H1 (cell line): ENCODE measurements around the gene TBR1.

Source experiments
- POLR2A ChIP-seq, 2 experiments: IDR thresholded peaks; 1 replicate in 1 of 2; 2 replicates in 1 of 2; pipeline ENCODE4 v1.6.1; 2011; ENCODE audit warnings: low read depth in 2 of 2, low read length in 2 of 2, mild to moderate bottlenecking in 2 of 2; ENCODE audit errors: control extremely low read depth in 1 of 2
- RBBP5 ChIP-seq: IDR thresholded peaks from 2 replicates; pipeline ENCODE4 v1.7.1; 2012; ENCODE audit warnings: low read depth, mild to moderate bottlenecking, inconsistent platforms, low read length, moderate library complexity, borderline replicate concordance
- SP1 ChIP-seq: IDR thresholded peaks from 2 replicates; pipeline ENCODE4 v1.6.1; 2011; ENCODE audit warnings: low read depth, low read length
- TF ChIP-seq, protein P1 (sequence below): IDR thresholded peaks from 2 replicates; pipeline ENCODE4 v1.6.1; 2011; ENCODE audit warnings: low read length, improper control_type of control experiment
- TF ChIP-seq, protein P2 (sequence below), 3 experiments: IDR thresholded peaks; 1 replicate in 2 of 3; 2 replicates in 1 of 3; pipeline versions ENCODE4 v1.5.1 to v1.6.1; 2011; ENCODE audit warnings: low read length in 3 of 3, mild to moderate bottlenecking in 3 of 3, inconsistent platforms in 2 of 3, low read depth in 1 of 3, moderate library complexity in 1 of 3; ENCODE audit not compliant: insufficient read depth in 1 of 3; ENCODE audit errors: control extremely low read depth in 1 of 3

DNA sequence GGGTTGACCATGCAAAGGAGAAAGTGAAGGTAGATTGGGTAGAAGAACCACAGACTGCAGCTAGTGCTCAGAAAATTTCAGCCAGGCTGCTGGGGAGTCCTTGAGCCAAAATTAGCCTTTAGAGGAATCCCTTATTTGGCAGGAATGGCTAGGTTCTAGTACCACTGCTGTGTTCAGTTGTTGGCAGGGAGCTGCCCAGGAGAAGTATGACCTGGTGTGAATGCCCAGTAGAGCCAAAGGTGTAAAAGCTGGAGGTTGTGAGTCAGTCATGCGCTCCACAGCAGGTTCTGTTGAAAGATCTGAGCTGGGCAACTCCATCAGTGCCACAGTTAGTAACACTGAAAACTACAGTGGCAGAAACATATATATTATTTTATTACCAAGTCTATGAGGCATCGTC, 36.4 kb upstream of the TBR1 start:
- TF ChIP-seq POLR2A (IDR thresholded peaks at IDR 0.05; ENCODE audit: control extremely low read depth in 1 of 2, low read depth in 2 of 2, low read length in 2 of 2) (no peak), SP1 (no peak), RBBP5 (no peak)
- TF ChIP-seq, protein P1, sequence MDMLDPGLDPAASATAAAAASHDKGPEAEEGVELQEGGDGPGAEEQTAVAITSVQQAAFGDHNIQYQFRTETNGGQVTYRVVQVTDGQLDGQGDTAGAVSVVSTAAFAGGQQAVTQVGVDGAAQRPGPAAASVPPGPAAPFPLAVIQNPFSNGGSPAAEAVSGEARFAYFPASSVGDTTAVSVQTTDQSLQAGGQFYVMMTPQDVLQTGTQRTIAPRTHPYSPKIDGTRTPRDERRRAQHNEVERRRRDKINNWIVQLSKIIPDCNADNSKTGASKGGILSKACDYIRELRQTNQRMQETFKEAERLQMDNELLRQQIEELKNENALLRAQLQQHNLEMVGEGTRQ, result no peak
- TF ChIP-seq, protein P2, sequence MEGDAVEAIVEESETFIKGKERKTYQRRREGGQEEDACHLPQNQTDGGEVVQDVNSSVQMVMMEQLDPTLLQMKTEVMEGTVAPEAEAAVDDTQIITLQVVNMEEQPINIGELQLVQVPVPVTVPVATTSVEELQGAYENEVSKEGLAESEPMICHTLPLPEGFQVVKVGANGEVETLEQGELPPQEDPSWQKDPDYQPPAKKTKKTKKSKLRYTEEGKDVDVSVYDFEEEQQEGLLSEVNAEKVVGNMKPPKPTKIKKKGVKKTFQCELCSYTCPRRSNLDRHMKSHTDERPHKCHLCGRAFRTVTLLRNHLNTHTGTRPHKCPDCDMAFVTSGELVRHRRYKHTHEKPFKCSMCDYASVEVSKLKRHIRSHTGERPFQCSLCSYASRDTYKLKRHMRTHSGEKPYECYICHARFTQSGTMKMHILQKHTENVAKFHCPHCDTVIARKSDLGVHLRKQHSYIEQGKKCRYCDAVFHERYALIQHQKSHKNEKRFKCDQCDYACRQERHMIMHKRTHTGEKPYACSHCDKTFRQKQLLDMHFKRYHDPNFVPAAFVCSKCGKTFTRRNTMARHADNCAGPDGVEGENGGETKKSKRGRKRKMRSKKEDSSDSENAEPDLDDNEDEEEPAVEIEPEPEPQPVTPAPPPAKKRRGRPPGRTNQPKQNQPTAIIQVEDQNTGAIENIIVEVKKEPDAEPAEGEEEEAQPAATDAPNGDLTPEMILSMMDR (IDR thresholded peaks at IDR 0.05; ENCODE audit: control extremely low read depth in 1 of 3, insufficient read depth in 1 of 3, low read depth in 1 of 3, low read length in 3 of 3), result no peak
